Measurements from ENCODE around the gene MIA2.

Gene MIA2

GRCh38 chr14:39432619-39433451 is 199.1 kb downstream of the MIA2 start:
- peak in 53 of 56 donors; percentile 58 to 96 (median 87) for DNase-seq

DNA sequence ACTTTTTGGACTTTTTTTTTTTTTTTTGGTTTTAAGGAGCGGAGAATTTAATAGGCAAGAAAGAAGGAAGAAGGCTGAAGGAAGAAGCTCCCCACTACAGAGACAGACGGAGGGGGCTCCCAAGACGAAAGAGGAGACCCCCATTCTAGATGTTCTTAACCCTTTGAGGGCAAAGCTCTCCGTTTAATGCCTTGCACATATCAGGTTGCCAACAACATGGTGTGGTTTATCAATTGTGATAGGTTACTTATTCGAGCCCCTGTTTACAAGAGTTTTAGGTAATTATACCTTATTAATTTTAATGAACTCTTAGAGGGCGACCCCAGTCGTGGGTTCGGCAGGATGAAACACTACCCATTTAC is 199.7 kb downstream of the MIA2 start:
- no peak for DNase-seq

- no peak for DNase-seq
These were observed 200.7 kb downstream of the MIA2 start for GRCh38 chr14:39434401-39434800.

DNA sequence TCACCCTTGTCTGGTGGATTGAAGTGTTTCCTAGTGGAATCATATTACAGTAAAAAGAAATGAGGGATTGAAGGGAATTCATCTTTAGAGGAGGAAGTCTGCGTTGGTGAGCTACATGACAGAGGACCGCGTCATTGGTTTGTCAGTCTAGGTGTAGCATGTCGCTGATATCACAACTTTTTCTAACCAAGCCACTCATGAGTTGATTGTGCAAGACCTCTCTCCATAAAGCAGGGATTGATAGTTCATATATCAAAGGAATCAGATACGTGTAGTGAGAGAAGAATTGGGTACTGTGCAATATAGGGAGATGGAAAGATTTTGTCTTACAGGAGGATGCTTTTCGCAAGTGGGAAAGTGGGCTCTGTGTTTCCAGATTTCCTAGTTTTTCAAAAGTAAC is 201.5 kb downstream of the MIA2 start:
- no peak for DNase-seq
